Amygdala (tissue), 56 donors: ENCODE data around the gene POC1B.

ENCODE experiments used
- DNase-seq, 56 donors: peaks; one replicate each; lab custom pipeline; 2025; lab: John Stamatoyannopoulos, UW

The POC1B gene

DNA sequence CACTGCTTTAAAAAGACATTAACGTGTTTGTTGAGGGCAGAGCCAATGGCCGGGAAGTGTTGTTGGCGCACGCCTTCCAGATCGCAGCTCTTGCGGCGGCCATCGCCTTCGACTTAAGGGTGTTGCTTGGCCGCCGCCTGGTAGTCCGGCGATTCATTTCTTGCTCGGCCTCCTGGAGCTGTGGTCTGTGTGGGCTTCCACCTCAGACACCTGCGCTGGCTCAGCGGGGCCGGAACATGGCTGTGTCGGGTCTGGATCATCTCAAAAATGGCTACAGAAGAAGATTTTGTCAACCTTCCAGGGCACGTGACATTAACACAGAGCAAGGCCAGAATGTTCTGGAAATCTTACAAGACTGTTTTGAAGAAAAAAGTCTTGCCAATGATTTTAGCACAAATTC, 26.0 kb downstream of the POC1B start:
- peak in 2 of 56 donors; percentile 6 to 11 for DNase-seq

DNA sequence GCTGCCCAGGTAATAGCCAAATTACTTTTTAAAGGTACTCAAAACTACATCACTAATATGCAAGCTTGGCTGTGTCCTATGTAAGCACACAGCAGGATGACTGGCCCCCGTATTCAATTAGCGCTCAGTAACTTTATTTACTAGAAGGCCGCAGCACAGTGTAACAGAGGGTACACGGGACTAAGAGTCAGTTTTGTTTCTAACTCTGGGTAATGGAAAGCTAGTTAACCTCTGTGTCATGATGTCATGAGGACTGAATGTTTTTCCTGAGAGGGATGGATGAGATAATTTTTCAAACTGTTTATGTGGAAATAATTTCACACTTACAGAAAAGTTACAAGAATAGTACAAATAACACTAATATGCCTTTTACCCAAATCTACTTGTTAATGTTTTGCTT, 28.4 kb downstream of the POC1B start:
- no peak for DNase-seq

DNA sequence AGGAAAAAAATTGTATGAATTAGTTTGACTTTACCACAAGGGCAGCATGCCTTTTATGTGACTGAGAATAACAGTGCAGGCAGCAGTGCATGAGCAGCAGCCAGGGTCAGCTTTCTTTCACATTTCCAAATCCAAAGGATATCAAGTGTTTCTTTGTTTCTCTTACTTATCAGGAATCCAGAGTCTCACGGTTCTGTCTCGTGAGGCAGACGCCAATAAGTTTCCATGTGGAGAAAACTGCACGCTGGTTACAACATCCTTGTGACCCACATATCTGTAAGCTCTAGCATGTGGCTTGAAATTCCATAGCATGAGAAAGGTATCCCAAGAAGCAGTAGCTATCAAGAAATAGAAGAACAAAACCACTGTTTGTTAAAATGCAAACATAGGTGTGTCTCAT, 28.8 kb downstream of the POC1B start:
- DNase-seq, result no peak

DNA sequence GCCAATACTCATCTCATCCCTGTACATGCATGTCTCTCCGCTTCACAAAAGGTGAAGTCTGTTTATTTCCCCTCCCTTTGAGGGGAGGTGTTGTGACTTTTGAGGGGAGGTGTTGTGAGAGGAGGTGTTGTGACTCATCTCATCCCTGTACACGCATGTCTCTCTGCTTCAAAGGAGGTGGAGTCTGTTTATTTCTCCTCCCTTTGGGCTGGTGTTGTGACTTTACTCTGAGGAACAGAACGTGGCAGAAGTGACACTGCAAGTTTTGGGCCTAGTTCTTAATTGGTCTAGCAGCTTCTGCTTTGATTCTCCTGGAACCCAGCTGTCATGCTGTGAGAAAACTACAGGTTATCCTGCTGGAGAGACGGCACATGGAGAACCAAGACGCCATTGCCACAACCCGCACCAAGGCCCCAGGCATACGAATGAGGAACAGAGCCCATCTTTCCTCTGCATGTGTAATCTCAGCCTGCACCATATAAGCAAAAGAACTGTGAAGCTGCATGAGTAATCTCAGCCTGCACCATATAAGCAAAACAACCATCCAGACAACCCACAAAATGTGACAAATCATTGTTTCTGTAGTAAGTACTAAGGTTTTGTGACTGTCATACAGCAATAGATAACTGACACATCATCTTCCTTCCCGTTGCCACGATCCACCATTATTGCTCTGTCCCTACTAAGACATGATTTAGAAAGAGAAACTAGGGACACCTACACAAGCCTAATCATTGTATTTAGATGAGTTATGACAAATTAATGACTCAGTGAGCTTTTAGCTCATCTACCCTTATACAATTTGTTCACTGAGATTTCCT, 31.2 kb downstream of the POC1B start:
- no peak for DNase-seq

DNA sequence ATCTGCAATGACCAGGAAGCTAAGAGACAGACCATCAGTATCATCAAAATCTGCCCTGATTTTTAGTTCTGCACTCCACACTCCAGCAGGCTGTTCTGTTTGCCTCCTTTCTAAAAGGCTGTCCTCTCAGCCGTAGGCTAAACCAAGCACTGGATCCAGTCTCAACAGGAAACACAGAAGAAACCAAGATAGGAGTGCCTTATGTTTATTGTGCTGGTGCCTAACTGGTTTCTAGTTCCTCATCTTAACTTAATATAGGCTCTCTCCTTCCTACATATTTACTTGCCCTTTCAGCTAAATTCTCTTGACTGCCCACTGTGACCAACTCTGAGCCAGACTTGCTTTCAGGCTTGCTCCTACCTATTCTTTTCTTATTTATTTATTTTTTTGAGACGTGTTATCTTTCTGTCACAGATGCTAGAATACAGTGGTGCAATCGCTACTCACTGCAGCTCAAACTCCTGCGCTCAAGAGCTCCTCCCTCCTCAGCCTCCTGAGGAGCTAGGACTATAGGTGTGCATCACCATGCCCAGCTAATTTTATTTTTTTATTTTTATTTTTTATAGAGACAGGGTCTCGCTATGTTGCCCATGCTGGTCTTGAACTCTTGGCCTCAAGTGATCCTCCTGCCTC, 32.1 kb downstream of the POC1B start:
- DNase-seq, result no peak

DNA sequence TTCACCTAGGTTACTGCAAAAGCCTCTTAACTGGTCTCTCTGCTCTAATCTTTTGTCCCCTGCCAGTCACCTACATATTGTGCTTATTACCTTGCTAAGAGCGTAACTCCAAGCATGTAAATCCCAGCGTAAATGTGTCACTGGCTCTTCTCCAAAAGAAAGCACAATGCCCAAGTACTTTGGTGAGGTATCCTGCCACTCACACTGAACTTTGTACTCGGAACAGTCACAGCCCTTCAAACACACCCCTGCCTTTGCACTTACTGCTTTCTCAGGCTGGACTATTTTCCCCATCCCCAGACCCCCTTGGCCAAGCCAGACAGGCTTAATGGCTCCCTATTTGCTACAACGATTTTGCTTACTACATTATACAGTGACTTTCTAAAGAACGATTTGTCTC, 33.0 kb downstream of the POC1B start:
- no peak for DNase-seq

DNA sequence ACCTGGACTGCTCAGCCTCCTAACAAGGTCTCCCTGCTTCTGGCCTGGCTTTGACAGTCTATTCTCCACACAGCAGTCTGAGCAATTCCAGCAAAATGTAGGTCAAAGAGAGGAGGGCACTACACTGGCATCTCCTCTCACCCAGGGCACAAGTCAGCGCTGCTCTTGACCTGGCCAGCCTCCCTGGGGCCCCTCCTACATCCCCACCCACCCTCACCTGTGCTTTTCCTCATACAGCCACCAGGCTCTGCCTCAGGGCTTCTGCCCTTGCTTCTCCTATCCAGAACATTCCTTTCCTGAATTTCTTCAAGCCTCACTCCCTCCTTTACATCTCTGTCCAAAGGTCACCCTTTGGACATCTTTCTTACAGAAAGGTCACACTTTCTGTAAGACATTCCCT, 34.9 kb downstream of the POC1B start:
- DNase-seq, result no peak

DNA sequence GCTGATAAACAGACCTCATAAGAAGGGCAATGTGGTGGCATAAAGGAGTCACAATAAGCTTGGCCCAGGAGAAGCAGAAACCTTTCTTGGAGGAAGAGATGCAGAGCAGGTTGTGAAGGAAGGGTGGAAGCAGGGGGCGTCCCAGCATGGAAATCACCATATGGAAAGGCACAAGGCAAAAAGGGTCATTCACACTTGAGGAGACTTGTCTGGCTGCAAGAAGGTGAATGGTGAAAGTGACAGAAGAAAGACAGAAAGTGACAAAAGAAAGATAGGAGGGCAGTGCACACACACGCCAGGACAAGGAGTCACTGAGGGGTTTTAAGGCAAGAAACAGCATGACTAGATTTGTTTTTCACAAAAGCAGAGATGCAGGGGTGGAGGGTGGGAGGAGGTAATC, 39.6 kb downstream of the POC1B start:
- no peak for DNase-seq

DNA sequence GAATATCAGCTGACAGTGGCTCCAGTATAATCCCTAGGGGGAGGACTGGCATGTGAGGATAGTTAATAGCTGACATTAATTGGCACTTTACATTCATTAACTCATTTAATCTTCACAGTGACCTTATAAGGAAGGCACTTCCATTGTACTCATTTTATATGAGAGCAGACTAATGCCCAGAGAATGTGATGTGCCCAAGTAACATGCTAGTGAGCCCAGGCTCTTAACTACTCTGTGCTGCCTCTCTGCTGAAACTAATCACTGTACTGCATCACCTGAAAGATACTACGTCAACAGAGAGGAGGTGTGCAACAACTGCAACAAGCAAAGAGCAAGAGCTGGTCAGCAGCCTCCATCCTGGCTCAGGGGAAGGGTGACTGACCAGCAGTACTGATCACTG, 41.4 kb downstream of the POC1B start:
- no peak for DNase-seq

DNA sequence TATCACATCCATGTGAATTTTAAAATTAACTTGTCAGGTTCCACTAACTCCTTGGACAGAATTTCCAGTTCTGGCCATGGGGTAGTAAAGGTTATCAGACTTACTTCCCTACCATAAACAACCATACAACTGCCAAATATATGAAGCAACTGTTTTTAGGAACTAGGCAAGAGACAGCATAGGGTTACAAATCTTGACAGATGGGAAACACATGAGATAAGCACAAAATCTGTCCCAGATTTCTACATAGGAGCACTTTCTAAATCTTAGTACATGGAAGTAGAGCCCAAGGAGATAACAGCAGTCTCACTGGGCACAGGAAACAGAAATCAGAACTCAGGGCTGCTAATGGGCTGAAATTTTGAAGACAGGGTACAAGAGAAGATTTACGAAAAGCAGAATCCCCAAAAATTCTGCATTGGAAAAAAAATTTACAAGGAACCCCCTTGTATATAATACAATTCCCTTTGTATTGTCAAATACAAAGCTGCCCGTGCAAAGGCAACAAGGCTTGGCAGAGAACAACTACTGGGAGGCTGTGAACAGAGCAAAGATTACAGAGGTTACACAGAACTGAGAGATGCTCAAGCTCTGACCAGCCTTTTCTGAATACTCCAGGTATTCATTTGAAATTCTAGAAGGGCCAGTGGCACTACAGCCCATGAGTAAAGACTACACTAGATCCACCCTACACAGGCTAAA, 44.5 kb downstream of the POC1B start:
- DNase-seq, result peak in 18 of 56 donors; percentile 2 to 63 (median 32)

DNA sequence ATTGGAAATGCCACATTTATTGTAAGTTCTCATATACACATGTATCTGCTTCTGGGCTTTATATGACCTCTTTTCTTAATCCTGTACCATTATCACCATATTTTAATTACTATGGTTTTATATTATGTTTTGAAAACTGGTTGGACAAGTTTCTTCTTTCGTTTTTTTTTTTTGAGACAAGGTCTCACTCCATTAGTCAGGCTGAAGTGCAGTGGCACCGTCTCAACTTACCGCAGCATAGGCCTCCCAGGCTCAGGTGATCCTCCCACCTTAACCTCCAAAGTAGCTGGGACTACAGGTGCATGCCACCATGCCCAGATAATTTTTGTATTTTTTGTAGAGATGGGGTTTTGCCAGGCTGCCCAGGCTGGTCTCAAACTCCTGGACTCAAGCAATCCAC, 45.9 kb downstream of the POC1B start:
- DNase-seq, result no peak

DNA sequence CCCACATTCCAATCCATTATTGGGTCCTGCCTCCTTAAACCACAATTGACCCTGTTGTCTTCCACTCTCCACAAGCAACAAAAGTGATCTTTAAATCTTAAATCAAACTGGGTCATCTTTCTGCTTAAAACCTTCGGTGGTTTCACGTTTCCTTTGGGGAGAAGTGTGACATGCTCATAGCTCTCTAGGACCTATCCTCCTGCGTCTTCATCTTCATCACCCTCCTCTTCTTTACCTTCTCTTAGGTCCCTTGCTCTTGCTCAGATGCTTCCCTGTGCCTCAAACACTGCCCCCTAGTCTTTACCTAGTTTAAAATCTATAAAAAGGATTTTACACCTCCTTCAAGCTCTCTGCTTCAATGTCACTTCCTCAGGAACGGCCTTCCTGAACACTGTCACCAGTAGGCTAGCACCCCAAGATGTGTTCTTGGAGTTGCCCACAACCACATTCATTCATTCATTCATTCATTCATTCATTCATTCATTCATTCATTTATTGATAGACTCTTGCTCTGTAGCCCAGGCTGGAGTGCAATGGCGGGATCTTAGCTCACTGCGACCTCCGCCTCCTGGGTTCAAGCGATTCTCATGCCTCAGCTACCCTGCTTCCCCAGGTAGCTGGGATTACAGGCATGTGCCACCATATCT, 48.1 kb downstream of the POC1B start:
- no peak for DNase-seq

DNA sequence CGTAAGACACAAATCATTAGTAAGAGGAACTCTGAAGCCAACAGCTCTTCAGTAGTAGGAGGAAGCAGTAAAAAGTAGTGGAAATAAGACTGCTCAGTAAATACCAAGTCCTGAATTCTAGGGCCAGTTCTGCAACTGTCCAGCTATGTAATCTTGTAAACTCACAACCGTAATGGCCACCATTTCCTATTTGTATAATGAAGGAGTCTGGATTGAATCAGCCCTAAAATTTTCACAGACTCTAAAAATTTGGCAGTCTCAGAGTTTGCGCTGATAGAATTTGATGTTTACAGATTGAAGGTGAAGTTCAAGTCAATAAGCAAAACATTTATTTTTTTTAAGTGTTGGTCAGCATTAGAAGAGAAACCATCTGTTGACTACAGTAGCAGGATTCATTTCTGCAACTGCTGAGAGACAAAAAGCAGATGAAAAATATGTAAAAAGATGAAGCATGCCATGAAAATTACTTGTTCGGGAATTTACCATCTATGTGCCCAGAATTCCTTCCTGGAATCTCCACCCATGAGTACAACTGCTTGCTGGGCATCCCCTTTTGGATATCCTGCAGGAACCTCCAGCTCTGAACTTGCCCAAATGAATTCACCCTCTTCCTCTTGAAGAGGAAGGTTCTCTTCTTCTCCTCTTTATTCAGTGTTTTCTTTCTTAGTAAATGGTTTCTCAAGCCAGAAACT, 48.8 kb downstream of the POC1B start:
- DNase-seq, result no peak

DNA sequence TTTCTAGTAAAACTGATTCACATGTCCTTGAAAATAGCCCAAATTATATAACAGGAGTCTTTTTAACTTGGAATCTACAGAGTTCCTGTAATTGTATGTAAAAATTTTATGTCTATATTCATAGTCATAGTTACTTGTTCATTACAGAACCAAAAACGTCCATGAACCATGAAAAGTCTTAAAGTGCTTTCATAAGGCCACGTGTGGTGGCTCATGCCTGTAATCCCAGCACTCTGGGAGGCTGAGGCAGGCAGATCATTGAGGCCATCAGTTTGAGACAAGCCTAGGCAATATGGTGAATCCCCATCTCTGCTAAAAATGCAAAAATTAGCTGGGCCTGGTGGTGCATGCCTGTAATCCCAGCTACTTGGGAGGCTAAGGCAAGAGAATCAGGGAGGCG, 49.6 kb downstream of the POC1B start:
- DNase-seq, result no peak

DNA sequence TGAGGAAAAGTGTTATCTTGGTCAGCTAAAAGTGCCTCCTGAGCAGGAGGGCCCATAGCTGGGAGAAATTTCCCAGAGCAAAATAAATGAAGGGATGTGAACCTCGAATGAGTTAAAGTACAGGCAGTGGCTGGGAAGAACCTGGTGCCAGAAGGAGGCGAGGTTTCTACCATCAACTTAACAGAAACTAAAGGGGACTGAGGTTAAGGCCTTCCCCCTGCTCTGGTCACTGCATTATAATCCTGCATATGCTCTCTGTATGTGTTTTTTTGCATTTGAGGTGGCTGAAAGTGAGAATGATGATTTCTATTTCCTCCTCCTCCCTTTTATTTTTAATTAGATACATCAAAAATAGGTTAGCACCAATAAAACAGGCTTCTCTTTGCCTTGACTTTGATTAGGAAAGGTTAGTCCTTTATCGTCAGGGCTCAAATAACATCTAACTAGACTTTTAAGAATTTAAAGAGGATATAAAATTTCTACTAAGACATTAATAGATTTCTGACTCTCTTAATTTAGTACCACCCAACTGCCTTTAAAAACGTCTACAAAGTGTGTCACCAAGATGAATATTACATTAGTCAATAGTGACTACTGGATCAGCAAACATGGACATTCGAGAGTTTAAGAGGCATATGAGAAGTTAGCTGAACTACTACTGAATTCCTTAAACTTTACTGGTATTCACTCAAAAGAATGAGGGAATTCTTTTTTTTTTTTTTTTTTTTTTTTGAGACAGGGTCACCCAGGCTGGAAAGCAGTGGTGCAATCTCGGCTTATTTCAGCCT, 50.5 kb downstream of the POC1B start:
- DNase-seq, result no peak

DNA sequence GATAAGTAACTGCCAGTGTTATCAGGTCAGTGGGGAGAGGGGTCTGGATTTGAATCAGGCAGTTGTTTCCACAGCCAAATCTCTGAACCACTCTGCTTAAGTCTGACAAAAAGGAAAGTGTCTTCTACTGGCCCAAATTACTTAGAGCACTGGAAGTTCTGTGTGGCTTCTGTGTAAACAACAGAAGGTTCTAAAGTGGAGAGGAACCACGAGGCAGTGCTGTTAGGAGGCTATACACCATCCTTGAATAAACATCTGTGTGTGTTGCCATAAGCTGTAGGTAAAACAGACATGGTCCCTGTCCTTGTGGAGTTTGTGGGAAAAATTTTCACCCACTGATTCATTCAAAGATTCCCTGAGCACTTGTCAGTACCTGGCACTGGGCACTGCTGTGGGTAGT, 51.2 kb downstream of the POC1B start:
- no peak for DNase-seq

DNA sequence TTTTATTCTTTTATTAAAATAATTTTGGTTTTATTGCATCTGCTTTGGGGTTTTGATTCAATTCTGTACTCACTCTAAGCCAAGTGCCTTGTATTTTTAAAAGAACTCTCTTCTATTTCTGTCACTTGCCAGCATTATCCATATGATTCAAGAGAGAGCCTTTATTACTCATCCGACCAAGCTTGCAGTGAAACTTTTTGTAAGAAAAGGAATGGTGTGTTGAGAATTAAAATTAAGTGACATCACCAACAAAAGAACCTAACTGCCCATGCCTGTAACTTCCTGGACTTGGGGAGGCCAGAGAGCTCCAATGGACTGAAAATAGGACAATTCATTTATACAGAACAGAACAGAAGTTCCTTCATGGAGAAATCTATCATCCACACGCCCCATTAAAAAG, 53.3 kb downstream of the POC1B start:
- peak in 1 of 56 donors; percentile 24 for DNase-seq

DNA sequence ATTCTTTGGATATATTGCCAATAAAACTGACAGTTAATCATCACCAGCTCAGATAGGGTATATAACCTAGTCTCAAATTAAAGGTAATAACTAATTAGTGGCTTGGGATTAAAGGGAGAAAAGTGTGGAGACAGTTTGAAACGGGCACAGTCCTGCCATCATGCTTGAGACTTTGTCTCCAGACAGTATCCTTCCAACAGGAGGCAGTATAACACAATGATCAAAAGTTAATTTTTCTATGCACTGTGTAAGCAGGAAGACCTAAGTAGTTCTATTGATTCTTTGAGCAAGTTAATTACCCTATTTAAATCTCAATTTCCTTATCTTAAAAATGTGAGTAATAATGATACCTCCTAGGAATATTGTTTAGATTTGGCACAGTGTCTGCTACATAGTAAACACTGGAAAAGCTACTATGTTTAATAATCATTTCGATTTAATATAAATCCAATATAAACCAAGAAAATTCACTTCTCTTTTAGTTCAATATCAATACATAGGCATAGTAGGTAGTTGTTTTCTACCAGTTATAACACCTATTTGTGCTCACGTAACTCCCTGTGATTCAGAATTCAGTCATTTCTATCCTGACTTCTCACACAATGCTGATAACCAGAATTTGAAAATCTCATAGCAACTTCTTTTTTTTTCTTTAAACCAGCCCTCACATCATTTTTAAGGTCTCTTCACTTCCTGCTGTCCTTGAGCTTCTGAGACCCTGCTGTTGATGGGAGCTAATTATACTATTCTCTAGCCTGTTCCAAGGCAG, 54.9 kb downstream of the POC1B start:
- peak in 1 of 56 donors; percentile 74 for DNase-seq

DNA sequence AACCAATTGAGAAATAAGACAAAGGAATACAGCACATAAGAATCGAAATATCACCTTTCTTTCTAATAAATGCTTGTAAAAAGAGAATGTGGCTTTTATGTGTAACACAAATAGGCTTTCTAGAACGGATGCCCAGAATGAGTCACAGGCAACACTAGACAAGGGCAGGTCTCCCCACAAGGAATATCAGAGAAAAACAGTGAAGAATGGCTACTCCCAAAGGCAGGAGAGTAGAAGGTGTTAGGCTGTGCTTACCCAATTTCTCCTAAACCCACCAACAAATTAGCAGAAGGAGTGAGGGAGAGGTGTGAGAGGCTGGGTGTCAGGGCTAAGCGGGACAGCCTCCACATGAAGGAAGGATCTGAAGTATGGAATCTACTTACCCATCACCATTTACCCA, 56.5 kb downstream of the POC1B start:
- no peak for DNase-seq
